HG02970 (cell line): ENCODE results near the gene PEX10.
A peak's percentile ranks its signal among the peaks of the same experiment; 100 is the strongest.

ENCODE experiments used
- ATAC-seq: cut with Tn5 transposase; IDR thresholded peaks from one replicate; pipeline ENCODE4 v1.9.1; 2021; ENCODE audit warnings: mild to moderate bottlenecking, moderate library complexity, moderate number of reproducible peaks; ENCODE audit not compliant: unreplicated experiment, low FRiP score

Gene PEX10

GRCh38 chr1:2391041-2391930 lies 21.1 kb downstream of the PEX10 start, which contains the start of the genes MORN1 and RER1:
Gene MORN1 (minus strand): TSS chr1:2391554. CDS start chr1:2391533, 21 bp downstream.
Gene RER1 (plus strand): TSS chr1:2391841. CDS start chr1:2395791, 3,950 bp downstream.
- peak; percentile 95 for ATAC-seq

- ATAC-seq: no peak
These were observed 22.7 kb downstream of the PEX10 start for GRCh38 chr1:2389644-2390043.

- no peak for ATAC-seq
These were observed 24.1 kb downstream of the PEX10 start for GRCh38 chr1:2388004-2388913.

GRCh38 chr1:2386636-2387611 lies 25.4 kb downstream of the PEX10 start:
- no peak for ATAC-seq

GRCh38 chr1:2385606-2386280 lies 26.6 kb downstream of the PEX10 start:
- no peak for ATAC-seq

GRCh38 chr1:2384941-2385481 lies 27.4 kb downstream of the PEX10 start:
- ATAC-seq: no peak

- no peak for ATAC-seq
These were observed 28.1 kb downstream of the PEX10 start for GRCh38 chr1:2384130-2384860.

- ATAC-seq: no peak
These were observed 28.8 kb downstream of the PEX10 start for GRCh38 chr1:2383576-2383975.

- ATAC-seq: no peak
These were observed 29.6 kb downstream of the PEX10 start for GRCh38 chr1:2382621-2383361.

- no peak for ATAC-seq
These were observed 30.4 kb downstream of the PEX10 start for GRCh38 chr1:2381741-2382620.

- ATAC-seq: no peak
These were observed 31.4 kb downstream of the PEX10 start for GRCh38 chr1:2380816-2381591.

- ATAC-seq: no peak
These were observed 32.5 kb downstream of the PEX10 start for GRCh38 chr1:2379733-2380404.

- ATAC-seq: no peak
These were observed 33.2 kb downstream of the PEX10 start for GRCh38 chr1:2378956-2379732.

- no peak for ATAC-seq
These were observed 33.9 kb downstream of the PEX10 start for GRCh38 chr1:2378441-2378851.
